Kidney (tissue), 14 donors: Measurements from ENCODE around the gene PPP1CA. TPM values are rescaled to one million over a fixed set of nuclear protein-coding genes. Genes with fewer than 3 reads are reported as not detected.

Source experiments
- DNase-seq, 5 donors: peaks; one replicate each; pipeline ENCODE4 v3.0.0-alpha.2; 2013 to 2020
- FAIRE-seq: peaks from 2 replicates; lab custom pipeline; 2012; peaks lifted over from hg19 to GRCh38; lab: Jason Lieb, UNC
- H3K27ac ChIP-seq, 2 donors: one replicate each; pipeline ENCODE4 v1.7.0; 2013; ENCODE audit warnings: low read depth in 2 of 2, low read length in 2 of 2, inconsistent platforms in 1 of 2
- H3K27me3 ChIP-seq: one replicate; pipeline ENCODE4 v1.7.1; 2013; ENCODE audit warnings: low read length, inconsistent platforms; ENCODE audit not compliant: control insufficient read depth, insufficient read depth
- H3K36me3 ChIP-seq, 3 donors: one replicate each; pipeline versions ENCODE4 v1.7.0 to v1.7.1; 2013; ENCODE audit warnings: low read length in 3 of 3, control low read depth in 1 of 3, inconsistent platforms in 1 of 3; ENCODE audit not compliant: insufficient read depth in 3 of 3, control insufficient read depth in 2 of 3
- H3K4me1 ChIP-seq, 3 donors: one replicate each; pipeline versions ENCODE4 v1.7.0 to v1.7.1; 2013; ENCODE audit warnings: low read length in 3 of 3, inconsistent platforms in 1 of 3, low read depth in 1 of 3; ENCODE audit not compliant: control insufficient read depth in 2 of 3, insufficient read depth in 2 of 3
- H3K4me3 ChIP-seq, 3 donors: one replicate each; pipeline versions ENCODE4 v1.7.0 to v1.8.1; 2013; ENCODE audit warnings: low read length in 3 of 3, control low read depth in 1 of 3, inconsistent platforms in 1 of 3
- H3K9ac ChIP-seq, 3 donors: one replicate each; pipeline versions ENCODE4 v1.7.0 to v1.7.1; 2013; ENCODE audit warnings: low read length in 3 of 3, control low read depth in 1 of 3, inconsistent platforms in 1 of 3
- H3K9me3 ChIP-seq, 3 donors: one replicate each; pipeline versions ENCODE4 v1.7.0 to v1.7.1; 2013; ENCODE audit warnings: low read length in 3 of 3, control low read depth in 1 of 3, inconsistent platforms in 1 of 3; ENCODE audit not compliant: control insufficient read depth in 2 of 3, insufficient read depth in 1 of 3
- intact Hi-C: fragments of 100-400 bp; cut with DNase I; formaldehyde crosslinking; loops from one replicate; pipeline ENCODE4 v1.11.1; 2022
- polyA plus RNA-seq: library from polyadenylated mRNA; stranded (reverse); fragments of 350-450 nt; fragmentation: Illumina TruSeq; extraction: RNeasy Lipid Tissue Mini Kit (QIAGEN cat#74804); gene quantifications from one replicate; pipeline ENCODE4 v1.2.3, GENCODE V29; 2014; ENCODE audit warnings: low read depth, low replicate concordance; ENCODE audit not compliant: insufficient read depth
- total RNA-seq: library from RNA; stranded (reverse); fragmentation: NEBNext Ultra II Directional; extraction: Animal tissue kit (Norgen Biotek cat#: 25700); gene quantifications from one replicate; pipeline ENCODE4 v1.2.1, GENCODE V29; 2021
- TF ChIP-seq, protein P1 (sequence below): IDR thresholded peaks from 3 replicates; pipeline ENCODE4 v1.5.1; 2012; ENCODE audit warnings: mild to moderate bottlenecking, moderate library complexity, borderline replicate concordance; ENCODE audit not compliant: insufficient read depth; ENCODE audit errors: extremely low read depth
- donor health status: control.
- donor health status: control.
- donor health status: control.
- donor health status: control.
- donor health status: control.
- donor health status: DM: yes; HTN: yes; CAD: no.
- donor health status: Normal renal cell carcinoma (clear cell type).

Gene PPP1CA
- total and polyA plus RNA-seq, 2 donors from 2014 or later: 155 to 210 TPM

DNA sequence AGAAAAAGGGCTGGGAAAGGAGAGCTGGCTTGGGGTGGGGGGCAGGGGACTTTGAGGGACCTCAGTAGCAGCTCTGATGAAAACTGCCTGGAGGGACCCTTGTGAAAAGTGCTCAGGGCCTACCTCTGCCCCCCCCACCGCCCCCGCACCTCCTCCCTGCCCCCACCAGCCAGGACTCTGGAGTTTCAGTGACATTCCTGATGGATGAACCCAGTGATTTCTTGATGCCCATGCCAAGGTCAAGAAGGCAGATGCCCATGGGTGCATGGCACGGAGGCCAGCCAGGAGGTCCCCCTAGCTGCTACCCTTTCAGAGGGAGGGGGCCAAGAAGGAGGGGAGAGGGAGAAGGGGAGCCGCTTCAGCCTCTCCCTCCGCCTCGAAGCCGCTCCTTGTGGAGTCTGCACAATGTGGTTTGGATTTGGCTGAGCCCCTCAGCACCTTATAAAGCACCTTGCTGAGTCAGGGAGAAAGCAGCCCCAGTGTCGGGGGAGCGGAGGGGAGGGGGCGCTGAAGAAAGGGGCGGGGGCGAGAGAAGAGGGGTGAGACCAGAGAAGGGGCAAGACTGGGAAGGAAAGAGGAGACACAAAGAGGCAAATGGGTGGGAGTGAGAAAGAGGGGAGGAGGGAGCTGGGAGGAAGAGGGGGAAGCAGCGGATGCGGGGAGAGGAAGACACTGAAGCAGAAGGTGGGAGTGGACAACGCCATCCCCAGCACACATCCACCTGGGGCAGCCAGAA is 26.2 kb downstream of the PPP1CA start:
- Histone ChIP-seq H3K9ac (peak overlapping the region in 1 of 3 donors; percentile 26), H3K9me3 (no peaks in the 10 kb centered on the region), H3K27ac (peak overlapping the region; percentile 51 to 65), H3K36me3 (no peaks in the 10 kb centered on the region), H3K4me1 (peaks cover 3 to 39% (median 19%) of the 10 kb centered on the region in 3 donors), H3K27me3 (no peaks in the 10 kb centered on the region), H3K4me3 (no peak overlapping the region)
- FAIRE-seq: no peak
- DNase-seq: peak in 4 of 5 donors; percentile 49 to 71 (median 66)
- intact Hi-C loops: no loop called here
- TF ChIP-seq, protein P1, sequence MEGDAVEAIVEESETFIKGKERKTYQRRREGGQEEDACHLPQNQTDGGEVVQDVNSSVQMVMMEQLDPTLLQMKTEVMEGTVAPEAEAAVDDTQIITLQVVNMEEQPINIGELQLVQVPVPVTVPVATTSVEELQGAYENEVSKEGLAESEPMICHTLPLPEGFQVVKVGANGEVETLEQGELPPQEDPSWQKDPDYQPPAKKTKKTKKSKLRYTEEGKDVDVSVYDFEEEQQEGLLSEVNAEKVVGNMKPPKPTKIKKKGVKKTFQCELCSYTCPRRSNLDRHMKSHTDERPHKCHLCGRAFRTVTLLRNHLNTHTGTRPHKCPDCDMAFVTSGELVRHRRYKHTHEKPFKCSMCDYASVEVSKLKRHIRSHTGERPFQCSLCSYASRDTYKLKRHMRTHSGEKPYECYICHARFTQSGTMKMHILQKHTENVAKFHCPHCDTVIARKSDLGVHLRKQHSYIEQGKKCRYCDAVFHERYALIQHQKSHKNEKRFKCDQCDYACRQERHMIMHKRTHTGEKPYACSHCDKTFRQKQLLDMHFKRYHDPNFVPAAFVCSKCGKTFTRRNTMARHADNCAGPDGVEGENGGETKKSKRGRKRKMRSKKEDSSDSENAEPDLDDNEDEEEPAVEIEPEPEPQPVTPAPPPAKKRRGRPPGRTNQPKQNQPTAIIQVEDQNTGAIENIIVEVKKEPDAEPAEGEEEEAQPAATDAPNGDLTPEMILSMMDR: no peak

DNA sequence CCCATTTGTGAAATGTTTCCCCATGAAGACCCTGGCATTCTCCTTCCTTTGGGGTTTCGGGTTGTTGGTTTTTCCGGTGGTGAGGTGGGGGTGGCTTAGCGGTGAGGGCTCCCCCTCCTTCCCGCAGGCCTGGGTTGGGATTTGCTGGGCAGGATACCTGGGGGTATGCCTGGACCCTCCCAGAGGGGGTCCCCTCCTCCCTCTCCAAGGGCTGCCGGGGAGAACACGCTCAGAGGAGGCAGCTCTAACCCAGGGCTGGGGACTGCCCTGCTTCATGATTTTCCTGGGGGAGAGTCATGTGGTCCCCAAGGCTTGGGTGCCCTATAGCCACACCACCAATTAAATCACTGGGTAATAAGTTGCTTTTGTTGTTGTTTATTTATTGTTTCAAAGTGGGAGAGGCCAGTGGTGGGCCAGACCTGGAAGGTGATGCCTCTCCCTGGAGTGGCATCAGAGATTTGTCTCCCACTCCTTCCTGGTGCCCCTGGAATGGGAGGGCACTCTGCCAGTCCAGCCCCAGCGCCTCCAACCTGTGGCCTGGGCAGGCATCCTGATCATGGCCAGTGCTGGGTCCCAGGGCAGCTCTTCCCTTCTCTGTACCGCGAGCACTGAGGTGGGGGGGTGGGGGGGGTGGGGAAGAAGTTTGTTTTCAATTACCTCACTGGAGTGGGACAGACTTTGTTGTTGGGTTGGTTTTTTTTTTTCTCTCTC is 26.9 kb downstream of the PPP1CA start:
- intact Hi-C loops: no loop called here
- peak overlapping the region in 1 of 3 donors; percentile 73 for H3K9ac ChIP-seq
- DNase-seq (peak in 2 of 5 donors; percentile 65 to 84), FAIRE-seq (no peak)
- H3K4me3 ChIP-seq: peak overlapping the region in 2 of 3 donors; percentile 40 to 54
- H3K27ac ChIP-seq: peak overlapping the region; percentile 92 to 96
- H3K27me3 ChIP-seq: no peaks in the 10 kb centered on the region
- no peaks in the 10 kb centered on the region for H3K9me3 ChIP-seq
- H3K36me3 ChIP-seq: no peaks in the 10 kb centered on the region
- TF ChIP-seq, protein P1: no peak
- peaks cover 3 to 39% (median 20%) of the 10 kb centered on the region in 3 donors for H3K4me1 ChIP-seq

DNA sequence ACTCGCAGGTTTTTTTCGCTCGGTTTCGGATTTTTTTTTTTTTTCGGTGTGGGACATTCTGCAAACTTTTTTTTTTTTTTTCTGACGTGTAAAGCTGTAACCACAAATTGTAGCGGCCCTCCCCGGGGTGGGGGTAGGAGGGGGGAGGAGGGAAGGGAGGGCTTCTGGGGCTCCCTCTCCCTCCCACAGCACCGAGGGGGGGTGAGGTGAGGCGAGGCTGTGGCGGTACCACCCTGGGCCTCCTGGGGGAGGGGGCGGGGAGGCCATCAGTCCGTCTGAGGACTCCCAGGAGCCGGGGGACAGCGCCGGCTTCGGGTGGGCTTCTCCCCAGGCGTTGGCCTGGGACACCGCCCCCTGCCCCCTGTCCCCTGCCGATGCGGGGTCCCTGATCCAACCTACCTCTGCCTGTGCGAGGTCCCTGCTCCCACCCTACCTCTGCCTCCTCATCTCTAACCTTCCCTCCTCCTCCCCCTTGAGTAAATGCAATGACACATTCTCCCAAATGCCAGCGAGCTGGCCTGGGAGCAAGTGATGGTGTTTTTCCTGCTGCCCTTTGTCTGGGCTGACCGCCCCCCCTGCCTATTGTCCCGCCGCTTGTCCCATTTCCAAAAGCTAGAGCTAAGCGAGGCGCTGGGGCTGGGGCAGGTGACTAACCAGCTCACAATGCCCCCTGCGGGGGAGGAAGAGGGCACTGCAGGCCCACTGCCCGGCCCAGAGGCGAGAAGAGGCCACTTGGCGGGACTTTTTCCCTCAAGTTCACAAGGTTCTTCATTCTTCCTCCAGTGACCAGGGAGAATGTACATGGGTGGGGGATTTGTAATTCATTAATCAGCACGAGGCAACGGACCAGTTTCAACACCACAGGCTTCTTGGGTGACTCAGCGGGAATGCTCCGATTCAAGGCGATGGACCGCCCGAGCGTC is 27.7 kb downstream of the PPP1CA start:
- Histone ChIP-seq H3K4me3 (peak overlapping the region in 1 of 3 donors; percentile 54), H3K9ac (peak overlapping the region in 1 of 3 donors; percentile 73), H3K27me3 (no peaks in the 10 kb centered on the region), H3K27ac (peak overlapping the region; percentile 92 to 96), H3K36me3 (no peaks in the 10 kb centered on the region), H3K4me1 (peaks cover 3 to 39% (median 22%) of the 10 kb centered on the region in 3 donors), H3K9me3 (no peaks in the 10 kb centered on the region)
- peak; percentile 79 to 96 (median 92) for DNase-seq
- peak; percentile 79 for FAIRE-seq
- TF ChIP-seq, protein P1: peak; percentile 25
- intact Hi-C loops: no loop called here
